Nucleus accumbens (tissue), 56 donors: ENCODE data around the gene TUBGCP6.

ENCODE experiments used
- DNase-seq, 56 donors: peaks; one replicate each; lab custom pipeline; 2025; lab: John Stamatoyannopoulos, UW

The TUBGCP6 gene

DNA sequence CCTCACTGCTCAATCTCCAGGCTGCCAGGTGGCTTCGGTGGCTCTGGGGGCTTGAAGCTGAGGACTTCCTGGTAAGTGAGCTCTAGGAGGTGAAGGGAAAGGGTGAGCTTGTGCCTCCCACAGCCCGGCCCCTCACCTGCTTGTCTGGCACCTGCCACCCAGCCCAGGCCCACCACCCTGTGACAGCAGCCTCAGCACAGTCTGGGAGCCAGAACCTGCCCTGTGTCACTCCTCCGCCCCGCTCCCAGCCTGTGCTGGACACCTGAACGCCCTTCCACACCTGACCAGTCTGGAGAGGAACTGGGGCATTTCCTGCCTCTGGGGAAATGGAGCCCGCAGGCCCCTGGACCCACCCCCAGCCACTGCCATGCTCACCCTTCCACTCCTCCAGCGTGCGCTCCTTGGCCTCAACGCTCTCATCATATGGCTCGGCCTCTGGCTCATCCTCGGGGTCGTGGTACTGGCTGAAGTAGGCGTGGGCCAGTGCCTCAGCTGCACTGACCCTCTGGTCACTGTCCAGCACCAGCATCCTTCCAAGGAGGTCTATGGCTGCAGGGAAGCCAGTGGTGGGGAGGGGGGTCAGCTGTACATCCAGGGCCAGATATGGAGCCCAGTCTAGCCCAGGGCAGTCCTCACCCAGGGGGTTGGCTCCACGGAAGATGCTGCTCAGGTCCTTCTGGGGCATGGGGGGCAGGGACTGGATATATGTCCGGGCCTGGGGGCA lies 20.3 kb upstream of the TUBGCP6 start:
- no peak for DNase-seq

DNA sequence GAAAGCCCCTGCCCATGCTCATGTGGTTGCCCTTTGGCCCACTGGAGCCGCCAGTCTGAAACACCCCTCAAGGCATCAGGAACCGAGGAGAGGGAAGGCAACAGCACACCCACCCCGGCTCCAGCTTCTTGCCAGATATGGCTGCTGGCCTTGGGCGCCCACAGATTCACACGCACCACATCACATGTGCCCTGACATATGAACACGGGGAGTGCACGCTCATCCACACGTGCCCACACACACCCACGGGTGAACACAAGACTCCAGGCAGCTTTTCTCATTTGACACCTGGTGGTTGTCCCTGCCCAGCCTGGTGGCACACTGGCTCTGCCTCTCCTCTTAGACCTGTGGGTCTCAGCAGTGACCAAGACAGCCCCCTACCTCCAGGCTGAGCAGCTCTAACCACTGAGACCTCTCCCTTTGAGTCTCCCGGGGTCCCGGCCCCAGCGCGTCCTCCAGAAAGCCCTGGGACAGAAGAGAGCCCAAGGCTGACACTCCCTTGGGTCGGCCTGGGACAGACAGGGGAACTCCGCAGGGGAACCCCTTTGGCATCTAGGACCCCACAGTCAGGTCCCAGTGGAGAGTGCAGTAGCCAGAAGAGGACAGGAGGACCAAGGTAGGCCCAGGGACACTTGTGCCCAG lies 19.4 kb upstream of the TUBGCP6 start:
- peak in 21 of 56 donors; percentile 10 to 70 (median 50) for DNase-seq

DNA sequence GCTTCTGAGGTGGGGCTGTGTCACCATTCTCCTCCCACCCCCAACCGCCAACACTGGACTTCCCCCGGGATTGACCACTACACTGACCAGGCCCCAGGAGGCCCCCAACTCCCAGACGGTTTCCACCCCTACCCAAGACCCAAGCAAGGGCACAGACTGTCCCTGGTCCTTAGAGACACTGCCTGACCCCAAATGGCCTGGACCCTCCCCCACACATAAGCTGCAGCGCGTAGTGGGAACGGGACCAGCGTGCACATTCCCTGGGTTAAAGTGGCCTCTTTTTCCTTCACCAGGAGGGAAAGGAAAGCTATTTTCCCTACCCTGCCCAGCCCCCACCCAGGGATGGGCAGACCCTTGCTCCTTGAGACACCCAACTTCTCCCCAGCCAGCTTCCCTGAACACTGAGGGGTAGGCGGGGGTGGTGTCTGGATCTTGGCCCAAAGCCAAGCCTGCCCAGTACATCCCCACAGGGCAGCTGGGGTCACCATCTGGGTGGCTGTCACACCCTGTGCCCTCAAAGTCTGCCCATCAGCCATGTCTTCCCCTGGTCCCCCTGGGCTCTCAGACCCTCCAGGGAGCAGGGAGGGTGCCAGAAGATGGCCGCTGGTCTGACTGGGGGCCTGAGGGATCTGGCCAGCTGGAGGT lies 18.3 kb upstream of the TUBGCP6 start:
- DNase-seq = no peak

DNA sequence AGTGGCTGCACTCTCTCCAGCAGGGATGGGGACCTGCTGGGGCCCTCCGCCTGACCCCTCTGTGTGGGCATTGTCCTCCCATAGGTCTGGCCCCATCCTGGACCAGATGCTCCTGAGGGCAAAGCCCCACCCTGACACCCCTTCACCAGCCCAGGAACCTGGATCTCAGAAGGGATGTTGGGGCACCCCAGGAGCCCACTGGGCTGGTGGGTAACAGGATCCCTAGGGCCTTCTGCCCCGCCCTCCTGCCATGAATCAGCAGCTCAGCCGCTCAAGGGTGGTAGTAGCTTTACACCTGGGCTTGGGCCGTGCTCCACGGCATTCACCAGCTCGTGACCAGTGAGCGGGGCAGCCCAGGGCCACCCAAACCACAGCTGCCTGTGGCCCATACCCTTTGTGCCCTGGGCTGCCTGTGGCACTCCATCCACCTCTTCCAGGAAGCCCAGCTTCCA lies 17.7 kb upstream of the TUBGCP6 start:
- DNase-seq = no peak

DNA sequence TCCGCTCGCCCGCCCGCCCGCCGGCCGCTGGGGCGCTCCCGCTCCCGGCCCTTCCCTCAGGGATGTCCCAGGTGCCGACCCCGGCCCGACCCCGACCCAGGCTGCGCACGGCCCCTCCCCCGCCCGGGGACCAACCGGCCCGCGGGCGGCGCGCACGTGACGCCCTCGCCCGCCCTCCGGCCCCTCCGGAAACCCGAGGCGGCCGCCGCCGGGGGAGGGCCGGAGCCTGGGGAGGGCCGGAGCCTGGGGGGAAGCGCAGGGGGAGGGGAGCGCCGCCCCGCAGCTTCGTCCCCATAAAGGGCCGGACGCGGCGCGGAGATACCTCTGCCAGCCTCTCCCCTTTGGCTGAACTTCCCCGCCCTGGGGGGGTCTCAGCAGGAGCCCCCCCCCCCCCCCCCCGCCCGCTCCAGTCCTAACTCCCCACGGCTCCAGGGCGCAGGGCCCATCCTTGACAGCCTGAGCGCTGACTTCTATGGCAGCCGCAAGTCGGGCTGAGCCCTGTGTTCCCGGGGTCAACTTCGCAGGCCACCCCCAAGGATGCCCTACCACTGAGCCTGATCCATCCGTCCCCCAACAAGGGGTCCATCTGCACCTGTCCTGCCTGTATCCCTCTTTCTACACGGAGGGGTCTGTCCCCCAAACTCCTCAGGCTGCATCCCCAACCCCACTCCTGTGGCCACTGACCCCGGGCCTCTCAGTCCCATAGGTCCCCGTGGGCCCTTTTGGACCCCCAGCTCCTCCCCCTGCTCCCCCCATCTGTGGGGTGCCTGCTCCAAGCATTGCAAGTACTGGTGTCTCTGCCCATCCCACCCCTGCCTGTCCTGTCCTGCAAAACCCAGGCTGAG lies 17.0 kb upstream of the TUBGCP6 start, which contains the start of gene MAPK12:
MAPK12 (minus strand) TSS at position 69 of the 845 bp plus-strand sequence. CDS start 174 bp downstream, outside the sequence.
- peak in 1 of 56 donors; percentile 58 for DNase-seq

DNA sequence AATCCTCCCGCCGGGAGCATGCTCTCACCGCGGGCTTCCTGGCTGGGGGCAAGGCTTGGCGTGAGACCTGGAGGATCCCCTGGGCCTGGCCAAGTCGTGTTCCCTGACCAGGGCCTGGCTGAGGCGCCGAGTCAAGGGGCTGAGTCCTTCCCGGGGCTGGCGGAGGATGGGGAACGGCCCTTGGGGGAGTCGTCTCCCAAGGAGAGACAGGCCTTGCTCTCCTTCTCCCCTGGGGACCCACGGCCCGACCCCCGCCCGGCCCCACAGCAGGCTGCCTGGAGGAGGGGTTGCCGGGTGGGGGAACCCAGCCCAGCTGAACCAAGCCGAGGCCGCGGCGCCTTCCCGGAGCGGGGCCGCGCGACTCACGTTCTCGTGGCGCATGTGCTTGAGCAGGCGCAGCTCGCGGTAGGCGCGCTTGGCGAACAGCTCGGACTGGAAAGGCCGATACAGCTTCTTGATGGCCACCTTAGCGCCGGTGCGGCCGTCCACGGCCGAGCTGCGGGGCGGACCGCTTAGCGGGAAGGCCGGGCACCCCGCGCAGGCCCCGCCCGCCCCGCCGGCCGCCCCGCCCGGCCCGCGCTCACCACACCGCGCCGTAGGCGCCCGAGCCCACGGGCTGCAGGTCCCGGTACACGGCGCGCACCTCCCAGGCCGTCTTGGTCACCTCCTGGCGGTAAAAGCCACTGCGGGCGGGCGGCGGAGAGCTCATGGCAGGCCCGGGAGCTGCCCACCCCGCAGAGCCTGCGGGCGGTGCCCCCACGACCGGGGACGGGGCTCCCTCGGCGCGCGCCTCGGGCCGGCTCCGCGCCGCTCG lies 16.2 kb upstream of the TUBGCP6 start:
- DNase-seq = peak in 30 of 56 donors; percentile 15 to 75 (median 46)

DNA sequence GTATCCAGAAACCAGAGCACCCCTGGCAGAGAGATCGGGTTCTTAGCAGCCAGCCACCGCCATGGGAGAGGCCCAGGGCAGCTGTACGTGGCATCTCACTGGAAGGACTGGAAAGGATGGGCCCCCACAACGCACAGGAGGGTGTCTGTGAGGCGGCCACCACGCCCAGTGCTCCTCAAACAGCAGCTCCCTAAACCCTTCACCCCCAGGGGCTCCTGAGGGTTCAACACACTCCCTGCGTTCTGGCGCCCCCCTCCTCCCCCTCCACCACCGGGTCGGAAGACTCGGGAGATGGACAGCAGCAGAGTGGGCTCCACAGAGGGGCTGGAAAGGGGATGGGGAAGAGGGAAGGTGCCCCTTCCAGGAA lies 15.6 kb upstream of the TUBGCP6 start:
- peak in 1 of 56 donors; percentile 8 for DNase-seq

DNA sequence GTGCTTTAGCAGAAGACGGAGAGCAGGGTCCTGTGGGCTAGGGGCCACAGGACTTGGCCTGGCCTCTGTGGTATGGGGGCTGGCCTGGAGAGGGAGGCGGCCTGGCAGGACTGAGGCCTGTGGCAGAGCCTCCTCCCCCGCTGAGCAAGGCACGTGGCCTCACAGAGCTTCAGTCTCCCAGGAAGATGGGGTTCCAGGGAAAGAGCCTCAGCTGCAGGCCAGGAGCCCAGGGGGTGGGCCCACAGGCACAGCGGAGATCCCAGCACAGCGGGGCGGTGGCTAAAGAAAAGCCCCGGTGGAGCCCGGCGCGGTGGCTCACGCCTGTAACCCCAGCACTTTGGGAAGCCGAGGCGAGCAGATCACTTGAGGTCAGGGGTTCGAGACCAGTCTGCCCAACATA lies 14.5 kb upstream of the TUBGCP6 start:
- peak in 1 of 56 donors; percentile 44 for DNase-seq

DNA sequence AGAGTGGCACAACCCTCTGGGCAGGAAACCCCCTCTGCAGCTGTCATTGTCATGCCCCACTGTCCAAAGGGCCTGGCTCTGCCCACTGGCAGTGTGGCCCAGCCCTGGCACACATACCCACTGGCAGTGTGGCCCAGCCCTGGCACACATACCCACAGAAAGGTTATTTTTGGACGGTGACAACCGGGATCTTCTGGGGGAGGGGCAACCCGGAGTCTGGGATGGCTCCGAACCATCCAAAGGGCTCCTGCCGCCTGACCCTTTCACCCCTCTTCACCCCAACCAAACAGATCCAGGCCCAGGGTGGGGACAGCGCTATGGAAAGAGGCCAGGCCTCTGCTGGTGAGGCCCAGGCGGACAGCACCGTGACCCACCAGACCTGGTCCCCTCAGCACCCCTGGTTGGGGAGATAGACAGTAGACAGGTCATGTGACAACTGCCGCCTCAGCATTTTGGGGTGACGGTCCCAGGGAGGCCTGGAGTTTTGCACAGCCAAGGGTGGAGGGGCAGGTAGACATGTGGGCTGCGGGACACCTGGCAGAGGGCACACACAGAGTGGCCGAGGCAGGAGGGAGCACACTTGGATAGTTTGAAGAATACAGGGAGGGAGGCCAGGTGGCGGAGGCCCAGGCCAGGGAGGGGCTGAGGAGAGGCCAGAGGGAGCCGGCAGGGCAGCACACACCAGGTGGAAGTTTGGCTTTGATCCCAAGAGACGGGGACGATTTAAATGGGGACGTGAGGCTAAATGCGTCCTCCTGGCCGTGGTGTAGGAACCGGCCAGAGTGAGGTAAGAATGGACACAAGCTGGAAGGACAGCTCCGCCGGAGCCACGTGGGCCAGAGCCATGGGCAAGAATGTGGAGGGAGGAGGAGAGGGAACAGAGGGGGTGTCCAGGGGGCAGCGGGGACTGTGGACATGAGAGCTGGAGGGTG lies 13.8 kb upstream of the TUBGCP6 start:
- DNase-seq = no peak

DNA sequence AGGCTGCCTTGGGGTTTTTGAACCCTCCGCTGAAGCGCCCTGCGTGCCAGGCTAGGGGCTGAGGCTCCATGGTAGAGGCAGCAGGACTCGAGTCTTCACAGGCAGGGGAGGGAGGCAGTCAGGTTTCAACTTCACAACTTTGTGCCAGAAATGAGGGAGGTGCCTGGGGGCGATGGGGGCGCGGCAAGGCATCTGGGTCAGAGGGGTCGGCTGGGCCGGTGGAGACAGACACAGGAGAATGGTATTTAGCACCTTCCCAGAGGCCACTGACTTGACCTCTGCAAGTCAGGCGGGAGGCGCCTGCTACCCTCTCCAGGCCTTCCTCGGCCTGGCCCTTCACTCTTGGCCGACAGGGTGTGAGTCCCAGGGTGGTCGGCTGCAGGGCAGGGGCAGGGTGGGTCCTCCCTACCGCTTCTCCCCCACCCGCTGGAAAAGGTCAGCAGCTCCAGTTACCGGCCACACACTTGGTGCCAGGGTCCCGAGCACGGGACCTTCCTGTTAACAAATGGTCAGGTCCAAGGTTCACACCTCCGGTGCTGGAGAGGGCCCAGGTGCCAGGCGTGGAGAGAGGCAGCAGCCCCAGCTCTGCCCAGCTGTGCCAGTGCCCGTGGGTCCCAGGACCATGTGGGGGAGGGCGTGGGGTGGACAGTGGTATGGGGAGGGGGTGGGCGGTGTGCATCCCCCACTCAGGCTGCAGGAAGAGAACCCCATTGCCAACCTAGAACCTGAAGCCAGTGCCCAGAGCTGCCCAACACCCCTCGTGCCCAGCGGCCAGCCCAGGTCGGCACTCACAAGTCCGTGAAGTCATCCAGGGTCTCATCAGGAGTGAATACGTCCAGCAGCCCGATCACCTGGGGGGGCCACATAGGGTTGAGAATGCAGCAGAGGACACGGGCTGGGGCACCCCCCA lies 12.9 kb upstream of the TUBGCP6 start:
- DNase-seq = no peak

DNA sequence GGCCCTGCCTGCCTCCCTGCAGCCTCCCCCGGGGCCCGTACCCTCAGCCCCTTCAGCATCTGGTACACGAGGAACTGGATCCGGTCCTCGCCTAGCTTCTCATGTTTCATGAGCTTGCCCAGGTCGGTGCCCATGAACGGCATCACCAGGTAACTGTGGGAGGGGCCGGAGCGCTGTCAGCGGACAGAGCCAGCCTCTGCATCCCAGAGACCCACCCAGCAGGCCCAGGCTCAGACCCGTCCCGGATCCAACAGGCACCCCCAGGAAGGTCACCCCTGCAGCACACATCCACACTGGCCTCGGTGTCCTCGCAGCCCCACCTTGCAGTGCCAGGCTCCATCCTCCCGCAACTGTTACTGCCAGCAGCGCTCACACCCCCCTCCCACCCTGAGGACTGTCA lies 12.2 kb upstream of the TUBGCP6 start:
- DNase-seq = no peak

DNA sequence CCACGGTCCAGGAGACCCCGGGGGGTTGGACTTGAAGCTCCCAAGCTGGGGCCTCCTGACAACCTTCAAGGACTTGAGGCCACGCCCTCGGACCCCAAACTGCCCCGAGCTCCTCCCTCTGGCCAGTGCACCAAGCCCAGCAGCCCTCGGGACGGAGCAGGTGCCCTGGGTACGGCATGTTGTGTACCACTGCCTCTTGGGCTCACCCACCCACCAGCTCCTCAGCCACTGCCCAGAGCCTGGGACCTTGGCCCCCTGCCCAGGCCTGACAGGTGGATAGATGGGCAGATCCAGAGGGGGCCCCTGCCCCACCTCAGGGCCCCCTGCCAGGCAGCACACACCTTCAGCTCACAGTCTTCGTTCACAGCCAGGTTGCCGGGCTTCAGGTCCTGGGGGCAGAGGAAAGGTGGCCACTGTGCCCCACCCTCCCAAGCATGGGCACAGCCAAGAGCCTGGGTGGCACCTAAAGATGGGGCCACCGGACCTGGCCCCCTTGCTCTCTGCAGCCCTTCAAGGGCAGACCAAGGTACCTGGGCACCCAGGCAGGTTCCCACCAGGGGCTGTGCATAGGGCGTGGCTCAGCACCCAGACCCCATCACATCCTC lies 11.5 kb upstream of the TUBGCP6 start:
- DNase-seq = no peak

DNA sequence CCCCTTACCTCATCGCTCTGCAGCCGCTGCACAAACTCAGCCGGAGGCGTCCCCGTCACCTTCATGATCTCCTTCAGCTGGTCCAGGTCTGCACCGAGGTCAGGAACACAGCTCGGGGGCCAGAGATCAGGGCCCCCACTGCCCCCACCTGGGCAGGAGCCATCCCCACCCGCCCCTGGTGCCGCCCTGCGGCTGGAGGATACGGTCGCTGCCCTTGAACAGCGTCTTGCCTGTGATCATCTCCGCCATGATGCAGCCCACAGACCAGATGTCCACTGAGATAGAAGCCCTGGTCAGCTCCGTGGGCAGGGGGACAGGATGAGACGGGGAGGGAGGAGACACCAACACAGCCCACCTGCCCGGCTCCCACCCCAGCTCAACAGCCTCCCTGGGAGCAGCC lies 10.8 kb upstream of the TUBGCP6 start:
- no peak for DNase-seq

DNA sequence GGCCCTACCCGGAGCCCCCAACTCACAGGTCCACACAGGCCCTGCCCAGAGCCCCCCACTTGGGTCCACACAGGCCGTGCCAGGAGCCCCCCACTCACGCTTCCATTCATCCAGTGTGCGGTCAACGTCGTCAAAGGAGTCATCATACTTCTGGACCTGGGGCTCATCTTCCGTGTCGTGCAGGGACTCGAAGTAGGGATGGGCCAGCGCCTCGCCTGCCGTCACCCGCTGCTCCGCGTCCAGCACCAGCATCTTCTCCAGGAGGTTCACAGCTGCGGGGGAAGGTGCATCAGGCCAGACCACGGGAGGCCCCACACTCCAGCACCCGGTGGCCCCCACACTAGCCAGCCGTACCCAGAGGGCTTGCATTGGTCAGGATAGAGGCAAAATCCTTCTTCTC lies 10.3 kb upstream of the TUBGCP6 start:
- no peak for DNase-seq

DNA sequence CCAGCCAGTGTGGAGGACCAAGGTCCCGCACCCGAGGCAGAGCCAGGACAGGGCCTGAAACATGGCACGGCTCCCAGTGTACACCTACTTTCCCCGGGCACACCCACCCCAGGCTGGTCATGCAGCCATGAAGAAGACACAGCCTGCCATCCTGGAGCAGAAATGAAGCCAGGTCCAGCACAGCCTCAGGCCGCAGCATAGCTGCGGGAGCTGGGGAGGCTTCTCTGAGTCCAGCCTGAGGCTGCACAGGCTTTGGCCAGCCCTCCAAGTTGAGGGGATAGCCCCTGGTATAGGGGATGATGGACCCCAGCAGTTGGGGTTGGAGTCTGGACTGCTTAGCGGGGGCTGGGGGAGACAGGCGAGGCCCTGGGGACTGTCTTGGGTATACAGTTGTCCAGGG lies 9.1 kb upstream of the TUBGCP6 start:
- no peak for DNase-seq

DNA sequence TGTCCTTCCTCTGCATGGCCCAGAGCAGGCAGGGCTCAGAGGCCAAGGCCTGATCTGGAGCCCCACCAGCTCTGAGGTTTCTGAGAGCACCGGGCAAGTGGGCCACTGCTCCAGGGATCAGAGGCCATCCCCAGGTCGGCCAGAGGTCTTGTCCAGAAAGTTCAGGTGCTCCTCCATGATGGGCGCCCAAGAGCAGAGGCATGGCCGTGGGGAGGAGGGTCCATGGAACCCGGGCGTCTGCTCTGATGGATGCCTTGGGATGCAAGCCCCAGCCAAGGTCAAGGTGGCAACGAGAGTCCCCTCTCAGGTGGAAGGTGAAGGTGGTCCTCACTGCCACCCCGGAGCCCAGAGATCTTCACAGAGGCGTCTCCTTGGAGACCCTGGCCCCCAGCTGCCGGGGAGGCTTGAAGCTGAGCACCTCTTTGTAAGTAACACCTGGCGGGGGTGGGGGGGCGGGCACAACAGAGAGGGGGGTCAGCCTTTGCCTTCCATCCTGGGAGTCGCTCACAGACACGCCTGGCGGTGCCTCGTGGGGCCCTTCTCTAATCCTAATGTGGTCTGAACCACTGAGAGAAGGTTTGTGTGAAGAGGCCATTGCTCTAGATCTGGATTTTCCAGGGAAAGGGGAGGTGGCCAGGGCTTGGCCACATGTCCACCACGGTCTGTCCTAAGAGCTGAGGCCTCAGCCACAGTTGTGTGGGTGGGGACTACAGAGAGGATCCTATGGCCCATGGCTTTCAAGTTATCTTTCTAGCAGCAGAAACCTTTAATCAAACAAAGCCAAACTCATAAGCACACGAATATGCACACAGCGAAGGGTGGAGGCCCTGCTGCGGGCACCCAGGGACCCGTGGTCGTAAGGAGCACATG lies 8.5 kb upstream of the TUBGCP6 start:
- no peak for DNase-seq
